GM13977 (cell line): ENCODE results near the gene C3orf22.

Experiments used
- DNase-seq: peaks from one replicate; pipeline ENCODE4 v3.0.0; 2012; ENCODE audit warnings: low spot score
- in situ Hi-C: fragments of 300-500 bp; cut with MboI; formaldehyde crosslinking; loops from one replicate; pipeline ENCODE4 v1.12.0; 2022; ENCODE audit warnings: low sequenced_read_pairs, low pct_unique_long_range_greater_than_20kb, mixed read lengths, inconsistent platforms; ENCODE audit not compliant: unreplicated experiment
- TF ChIP-seq, protein P1 (sequence below): IDR thresholded peaks from 2 replicates; pipeline ENCODE4 v1.5.1; 2012; ENCODE audit warnings: mild to moderate bottlenecking, control low read depth; ENCODE audit not compliant: insufficient read depth; ENCODE audit errors: extremely low read depth, missing control alignments

C3orf22 gene

DNA sequence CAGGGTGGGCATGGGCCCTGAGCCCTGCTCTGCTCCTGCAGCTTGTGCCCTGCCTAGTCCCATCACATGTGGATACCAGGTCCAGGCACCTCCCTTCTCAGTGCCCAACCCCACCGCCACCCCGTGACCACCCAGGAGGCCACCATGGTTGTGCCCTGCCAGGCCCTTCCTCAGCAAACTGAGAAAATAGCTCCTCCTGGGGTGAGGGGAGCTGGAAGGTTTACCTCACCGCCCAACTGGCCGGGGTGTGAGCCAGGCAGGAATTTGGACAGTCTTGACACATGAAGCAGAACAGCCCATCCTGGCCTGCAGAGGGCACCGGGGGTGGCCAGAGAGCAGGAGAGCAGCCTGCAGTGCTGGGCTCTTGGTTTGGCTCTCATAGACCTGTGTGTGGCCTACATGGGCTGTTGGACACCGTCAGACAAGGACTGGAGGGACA lies 11.4 kb upstream of the C3orf22 start:
- TF ChIP-seq, protein P1, sequence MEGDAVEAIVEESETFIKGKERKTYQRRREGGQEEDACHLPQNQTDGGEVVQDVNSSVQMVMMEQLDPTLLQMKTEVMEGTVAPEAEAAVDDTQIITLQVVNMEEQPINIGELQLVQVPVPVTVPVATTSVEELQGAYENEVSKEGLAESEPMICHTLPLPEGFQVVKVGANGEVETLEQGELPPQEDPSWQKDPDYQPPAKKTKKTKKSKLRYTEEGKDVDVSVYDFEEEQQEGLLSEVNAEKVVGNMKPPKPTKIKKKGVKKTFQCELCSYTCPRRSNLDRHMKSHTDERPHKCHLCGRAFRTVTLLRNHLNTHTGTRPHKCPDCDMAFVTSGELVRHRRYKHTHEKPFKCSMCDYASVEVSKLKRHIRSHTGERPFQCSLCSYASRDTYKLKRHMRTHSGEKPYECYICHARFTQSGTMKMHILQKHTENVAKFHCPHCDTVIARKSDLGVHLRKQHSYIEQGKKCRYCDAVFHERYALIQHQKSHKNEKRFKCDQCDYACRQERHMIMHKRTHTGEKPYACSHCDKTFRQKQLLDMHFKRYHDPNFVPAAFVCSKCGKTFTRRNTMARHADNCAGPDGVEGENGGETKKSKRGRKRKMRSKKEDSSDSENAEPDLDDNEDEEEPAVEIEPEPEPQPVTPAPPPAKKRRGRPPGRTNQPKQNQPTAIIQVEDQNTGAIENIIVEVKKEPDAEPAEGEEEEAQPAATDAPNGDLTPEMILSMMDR = no peak

DNA sequence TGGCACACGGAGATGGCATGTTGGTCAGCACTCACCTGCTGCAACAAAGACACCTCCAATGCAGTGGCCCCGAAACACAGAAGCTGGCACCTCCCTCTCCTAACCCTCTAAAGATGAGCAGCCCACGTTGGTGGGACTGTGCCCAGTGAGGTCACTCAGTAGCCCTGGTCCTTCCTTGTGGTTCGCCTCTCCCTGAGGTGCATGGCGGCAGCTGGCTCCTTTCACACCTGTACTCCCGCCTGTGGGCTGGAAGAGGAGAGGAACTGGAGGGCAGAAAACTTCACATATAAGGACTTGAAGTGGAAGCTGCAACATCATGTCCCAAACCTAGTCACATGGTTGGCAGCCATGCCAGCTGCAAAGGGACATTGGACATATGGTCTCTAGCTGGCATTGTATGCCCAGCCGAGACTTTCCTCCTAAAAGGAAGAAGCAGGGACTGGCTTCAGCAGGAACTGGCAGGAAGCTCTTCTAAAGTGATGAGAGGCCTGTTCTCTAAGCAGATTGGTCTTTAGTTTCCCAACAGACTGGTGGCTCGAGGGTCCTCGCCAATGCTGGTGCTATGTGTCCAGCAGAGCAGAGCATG lies 10.8 kb upstream of the C3orf22 start:
- TF ChIP-seq, protein P1 = no peak
- in situ Hi-C loops = no loop called here
- no peak for DNase-seq

More for the DNA sequence above, 11.4 kb upstream of the C3orf22 start:
- in situ Hi-C loops = no loop called here
- DNase-seq = no peak

DNA sequence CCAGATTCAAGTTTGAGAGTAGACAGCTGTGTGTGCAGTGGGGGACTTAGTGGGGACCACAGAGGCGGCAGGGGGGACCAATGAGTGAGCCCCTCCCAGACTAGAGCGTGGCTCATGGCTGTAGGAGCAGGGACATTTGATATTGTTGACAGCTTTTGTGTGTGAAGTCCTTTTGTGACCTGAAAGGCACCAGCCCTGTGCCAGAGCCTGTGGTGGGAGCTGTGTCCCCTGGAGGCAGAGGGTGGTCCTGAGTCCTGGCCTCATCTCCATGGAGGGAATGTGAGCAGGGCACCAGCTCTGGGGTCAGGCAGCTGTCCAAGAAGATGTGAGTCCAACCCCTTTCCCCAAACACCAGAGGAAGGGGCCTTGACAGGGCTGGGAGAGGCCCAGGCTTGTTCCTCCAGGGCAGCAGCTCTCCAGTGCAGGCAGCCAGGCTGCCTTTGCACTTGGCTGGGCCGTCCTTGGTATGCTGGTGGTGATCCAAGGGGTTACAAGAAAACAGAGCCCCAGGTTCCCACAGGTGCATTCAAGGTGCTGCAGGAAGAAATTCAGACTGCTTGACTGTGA lies 10.1 kb upstream of the C3orf22 start:
- in situ Hi-C loops = no loop called here
- TF ChIP-seq, protein P1 = no peak
- no peak for DNase-seq

DNA sequence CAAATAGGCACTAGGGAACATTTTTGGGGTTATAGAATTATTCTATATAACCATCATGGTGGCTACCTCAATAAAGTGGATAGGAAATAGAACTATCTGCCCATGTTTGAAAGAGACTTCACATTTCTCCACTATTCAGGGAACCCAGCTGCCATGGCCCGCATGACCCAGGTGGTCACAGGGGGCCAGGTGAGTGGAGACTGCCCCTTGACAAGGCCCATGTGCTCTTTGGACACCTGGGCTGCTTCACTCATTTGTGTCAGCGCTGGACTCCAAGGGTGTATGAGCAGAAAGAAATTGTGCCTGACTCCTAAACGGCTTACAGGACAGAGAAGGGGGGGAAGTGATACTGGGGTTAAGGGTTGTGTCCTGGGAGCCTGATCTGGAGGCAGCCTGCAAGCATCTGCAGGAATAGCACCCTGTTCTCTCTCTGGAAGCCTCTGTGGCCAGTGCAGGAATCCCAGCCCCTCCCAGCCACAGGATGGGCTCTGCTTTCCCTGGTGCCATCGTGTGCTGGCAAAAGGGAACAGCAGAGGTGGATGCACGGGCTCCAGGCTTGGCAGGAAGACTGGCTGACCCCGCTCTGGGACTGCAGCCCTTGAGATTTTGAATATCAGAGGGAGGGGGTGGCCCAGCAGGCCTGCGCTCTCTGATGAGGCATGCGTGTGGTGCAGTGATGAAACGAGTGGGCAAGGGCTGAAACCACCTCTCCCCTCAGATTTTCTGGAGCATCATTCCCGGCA lies 9.1 kb upstream of the C3orf22 start:
- TF ChIP-seq, protein P1 = no peak
- no peak for DNase-seq

DNA sequence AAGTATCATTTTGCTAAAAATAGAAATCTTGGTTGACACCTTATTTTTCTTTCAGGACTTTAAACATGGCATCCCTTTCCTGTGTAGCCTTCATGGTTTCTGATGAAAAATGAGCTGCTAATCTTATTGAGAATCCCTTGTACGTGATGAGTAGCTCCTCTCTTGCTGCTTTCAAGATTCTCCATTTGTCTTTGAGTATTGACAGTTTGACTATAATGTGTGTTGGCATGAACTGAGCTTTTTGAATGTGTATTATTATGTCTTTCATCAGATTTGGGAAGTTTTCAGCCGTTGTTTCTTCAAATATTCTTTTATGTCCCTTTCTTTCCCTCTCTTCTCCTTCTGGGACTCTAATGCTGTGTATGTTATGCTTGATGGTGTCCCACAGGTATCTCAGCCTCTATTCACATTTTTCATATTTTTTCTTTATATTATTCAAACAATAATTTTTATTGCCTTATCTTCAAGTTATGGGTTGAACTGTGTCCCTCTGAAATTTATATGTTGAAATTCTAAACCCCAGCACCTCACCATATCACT lies 4.1 kb upstream of the C3orf22 start:
- DNase-seq = no peak
- TF ChIP-seq, protein P1 = no peak
- in situ Hi-C loops = no loop called here

More for the DNA sequence above, 9.1 kb upstream of the C3orf22 start:
- in situ Hi-C loops = no loop called here

DNA sequence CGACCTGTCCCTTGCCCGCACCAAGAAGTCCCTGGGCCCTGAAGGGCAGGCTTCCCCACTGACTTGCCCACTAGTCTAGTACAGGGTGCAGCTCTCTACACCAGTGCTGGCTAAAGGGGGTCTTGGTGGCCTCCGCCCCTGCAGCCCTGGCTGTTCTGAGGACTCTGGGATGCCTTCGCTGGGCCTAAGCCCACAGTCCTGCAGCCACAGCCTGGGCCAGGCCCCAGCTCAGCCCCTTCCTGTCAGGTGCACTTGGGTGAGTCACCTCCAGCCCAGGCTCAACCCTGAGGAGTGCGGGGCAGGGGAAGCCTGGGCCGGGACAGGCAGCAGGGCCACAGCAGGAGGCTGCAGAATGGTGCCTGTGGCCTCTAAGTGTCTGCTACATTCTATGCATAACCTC lies 971 bp downstream of the C3orf22 start:
- in situ Hi-C loops = no loop called here
- TF ChIP-seq, protein P1 = no peak
- no peak for DNase-seq
